IPS DF 19.7 (cell line): ENCODE measurements around the gene SLC39A7.

Experiments
- DNase-seq: peaks from one replicate; pipeline ENCODE4 v3.0.0-alpha.2; 2013; ENCODE audit warnings: low read depth, low spot score

SLC39A7 gene, protein sequence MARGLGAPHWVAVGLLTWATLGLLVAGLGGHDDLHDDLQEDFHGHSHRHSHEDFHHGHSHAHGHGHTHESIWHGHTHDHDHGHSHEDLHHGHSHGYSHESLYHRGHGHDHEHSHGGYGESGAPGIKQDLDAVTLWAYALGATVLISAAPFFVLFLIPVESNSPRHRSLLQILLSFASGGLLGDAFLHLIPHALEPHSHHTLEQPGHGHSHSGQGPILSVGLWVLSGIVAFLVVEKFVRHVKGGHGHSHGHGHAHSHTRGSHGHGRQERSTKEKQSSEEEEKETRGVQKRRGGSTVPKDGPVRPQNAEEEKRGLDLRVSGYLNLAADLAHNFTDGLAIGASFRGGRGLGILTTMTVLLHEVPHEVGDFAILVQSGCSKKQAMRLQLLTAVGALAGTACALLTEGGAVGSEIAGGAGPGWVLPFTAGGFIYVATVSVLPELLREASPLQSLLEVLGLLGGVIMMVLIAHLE

DNA sequence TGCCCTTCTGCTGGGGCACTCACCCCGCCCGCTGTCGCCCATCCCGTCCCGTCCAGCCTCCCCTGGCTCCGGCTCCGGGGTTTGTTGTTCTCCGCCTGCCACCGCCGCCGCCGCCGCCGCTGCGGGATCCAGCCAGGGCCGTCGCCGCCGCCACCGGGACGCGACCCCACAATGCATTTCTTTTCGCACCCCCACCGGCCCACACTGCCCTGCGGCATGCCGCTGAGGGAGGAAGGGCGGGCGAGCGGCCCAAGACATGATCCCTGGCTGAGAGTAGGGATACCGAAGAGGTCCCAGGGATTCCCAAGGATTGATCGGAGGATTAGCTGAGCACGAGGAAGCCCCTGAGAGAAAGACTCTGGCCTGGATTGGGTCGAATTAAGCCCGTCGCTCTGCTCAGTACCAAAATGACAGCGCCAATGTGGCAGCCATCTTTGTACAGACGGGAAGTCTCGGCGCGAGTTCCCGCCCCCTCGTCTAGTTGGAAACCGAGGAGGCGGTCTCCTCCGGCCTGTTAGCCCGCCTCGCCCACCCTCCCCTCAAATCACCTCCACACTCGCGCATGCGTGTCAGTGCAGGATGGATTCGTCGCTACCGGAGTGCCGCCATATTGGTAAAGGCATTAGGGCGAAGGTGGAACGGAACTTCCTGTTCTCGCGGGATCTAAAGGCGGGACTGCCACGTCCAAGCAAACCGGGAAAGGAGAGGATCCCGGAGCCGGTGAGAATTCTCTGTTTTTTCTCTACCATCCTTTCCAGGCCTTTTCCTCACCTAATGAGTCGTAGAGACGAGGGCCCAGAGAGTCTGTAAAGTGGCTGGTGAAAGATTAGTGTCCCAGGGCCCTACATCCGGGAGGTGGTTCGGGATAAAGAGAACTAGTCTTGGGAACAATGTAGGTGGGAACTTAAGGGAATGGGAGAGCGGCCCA is at the start of gene SLC39A7, which contains the start of gene RXRB:
Gene SLC39A7 (plus strand): TSS at position 649 of the 928 bp plus-strand sequence. CDS start 379 bp downstream, outside the sequence.
Gene RXRB (minus strand): TSS at position 447 of the 928 bp plus-strand sequence. CDS start 189 bp downstream, at position 258.
- DNase-seq, result peak; percentile 90

DNA sequence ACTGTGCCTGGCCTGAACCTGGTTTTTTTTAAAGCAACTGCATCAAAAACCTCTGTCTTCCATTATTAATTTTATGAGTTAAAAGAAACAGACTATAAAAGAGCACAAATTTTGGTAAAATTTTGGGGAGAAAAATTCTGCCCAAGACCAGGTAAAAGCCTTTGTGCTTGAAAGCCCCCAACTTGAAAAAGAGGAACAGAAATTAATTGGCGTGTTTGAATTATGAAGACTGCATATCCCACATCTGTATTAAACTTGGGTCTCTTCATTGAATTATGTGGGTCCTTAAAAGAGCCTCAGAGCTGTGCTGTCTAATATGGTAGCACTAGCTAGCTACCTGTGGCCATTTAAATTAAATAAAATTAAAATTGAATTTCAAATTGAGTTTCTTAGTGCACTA is 49.6 kb upstream of the SLC39A7 start:
- DNase-seq, result no peak

DNA sequence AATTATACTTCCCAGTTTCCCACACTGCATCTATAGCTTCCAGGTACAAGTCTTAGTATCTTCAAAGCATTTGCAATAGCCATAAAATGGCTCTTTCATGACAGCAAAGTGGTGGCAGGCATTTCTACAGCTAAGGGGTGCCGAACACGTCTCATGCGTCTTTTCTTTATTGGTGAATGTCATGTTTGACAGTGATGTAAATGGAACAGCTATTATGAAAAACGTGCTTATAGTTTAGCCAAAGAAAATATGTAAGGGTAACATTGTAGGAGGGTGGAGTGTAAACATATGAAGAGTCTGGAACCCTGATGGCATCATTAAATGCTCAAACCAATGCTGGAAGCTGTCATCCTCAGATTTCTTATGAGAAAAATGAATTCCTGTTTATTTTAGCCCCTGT is 46.3 kb upstream of the SLC39A7 start:
- no peak for DNase-seq

DNA sequence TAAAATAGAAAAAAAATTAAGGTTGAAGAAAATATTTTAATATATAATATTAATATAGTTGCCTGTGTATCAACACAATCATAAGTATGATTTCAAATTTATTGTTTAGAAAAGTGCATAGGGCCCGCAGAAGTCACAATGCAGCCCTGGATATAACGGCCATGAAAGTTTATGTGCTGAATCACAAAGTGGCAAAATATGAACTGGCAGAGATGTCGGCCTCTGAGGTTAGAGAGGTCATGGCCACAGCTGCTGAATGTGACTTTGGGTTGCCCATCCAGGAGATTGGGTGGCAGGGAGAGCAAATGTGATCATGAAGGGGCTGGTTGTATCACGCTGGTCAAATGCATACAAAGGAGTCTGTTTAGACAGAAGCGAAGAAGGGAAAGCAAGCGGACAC is 44.1 kb upstream of the SLC39A7 start:
- no peak for DNase-seq

DNA sequence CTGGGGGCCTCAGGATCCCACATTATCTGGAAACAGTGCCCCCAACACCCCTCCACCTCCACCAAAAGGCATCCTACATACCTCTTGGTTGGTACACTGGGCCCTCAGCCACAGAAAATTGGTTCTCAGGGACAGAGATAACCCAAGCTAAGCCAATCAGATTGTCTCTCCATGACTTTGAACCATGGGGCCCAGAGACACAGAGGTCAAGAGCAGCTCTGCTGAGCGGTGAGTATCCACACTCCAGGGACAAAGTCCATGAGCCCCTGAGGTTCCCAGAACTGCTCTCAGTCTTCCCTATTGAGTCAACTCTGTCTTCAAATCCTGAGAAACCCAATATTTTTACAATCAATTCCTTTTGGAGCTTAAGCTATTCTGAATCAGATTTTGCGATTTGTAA is 43.7 kb upstream of the SLC39A7 start:
- no peak for DNase-seq

DNA sequence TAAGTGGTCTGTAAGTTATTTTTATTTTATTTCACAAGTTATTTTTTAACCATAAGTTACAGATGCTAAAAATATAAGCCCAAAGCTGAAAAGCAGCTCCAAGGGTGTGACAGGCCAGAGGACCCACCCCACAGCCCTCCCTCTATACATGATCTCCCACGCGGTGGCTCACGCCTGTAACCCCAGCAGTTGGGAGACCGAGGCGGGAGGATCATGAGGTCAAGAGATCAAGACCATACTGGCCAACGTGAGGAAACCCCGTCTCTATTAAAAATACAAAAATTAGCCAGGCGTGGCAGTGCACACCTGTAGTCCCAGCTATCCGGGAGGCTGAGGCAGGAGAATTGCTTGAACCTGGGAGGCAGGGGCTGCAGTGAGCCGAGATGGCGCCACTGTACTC is 40.6 kb upstream of the SLC39A7 start:
- DNase-seq, result no peak

DNA sequence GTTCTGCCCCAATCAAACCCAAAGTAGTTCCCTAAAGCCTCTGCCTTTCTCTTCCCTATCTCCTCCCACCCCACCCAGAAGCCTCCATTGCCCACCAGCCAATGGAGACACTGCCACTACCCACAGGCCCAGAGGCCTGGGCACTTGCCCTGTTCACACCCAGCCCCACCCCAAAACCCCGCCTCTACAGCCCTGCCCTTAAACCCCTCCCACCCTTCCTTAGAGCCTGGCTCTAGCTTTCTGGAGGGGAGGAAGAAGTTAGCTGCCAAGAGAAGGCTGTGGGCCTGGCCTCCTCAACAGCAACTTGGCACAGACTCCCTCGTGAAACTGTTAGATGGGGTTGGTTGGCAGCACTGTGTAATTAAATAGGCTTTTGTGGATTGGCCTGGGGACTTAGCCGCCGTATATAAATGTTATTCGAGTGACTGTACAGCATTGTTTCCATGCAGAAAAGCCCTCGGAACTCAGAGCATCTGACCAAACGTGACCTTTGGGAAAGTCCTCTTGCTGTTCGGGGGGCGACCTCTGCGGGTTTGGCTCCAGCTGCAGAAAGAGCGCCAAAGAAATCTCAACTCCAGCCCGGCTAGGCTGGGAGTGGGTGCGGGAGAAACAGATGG is 39.8 kb upstream of the SLC39A7 start:
- DNase-seq, result no peak

DNA sequence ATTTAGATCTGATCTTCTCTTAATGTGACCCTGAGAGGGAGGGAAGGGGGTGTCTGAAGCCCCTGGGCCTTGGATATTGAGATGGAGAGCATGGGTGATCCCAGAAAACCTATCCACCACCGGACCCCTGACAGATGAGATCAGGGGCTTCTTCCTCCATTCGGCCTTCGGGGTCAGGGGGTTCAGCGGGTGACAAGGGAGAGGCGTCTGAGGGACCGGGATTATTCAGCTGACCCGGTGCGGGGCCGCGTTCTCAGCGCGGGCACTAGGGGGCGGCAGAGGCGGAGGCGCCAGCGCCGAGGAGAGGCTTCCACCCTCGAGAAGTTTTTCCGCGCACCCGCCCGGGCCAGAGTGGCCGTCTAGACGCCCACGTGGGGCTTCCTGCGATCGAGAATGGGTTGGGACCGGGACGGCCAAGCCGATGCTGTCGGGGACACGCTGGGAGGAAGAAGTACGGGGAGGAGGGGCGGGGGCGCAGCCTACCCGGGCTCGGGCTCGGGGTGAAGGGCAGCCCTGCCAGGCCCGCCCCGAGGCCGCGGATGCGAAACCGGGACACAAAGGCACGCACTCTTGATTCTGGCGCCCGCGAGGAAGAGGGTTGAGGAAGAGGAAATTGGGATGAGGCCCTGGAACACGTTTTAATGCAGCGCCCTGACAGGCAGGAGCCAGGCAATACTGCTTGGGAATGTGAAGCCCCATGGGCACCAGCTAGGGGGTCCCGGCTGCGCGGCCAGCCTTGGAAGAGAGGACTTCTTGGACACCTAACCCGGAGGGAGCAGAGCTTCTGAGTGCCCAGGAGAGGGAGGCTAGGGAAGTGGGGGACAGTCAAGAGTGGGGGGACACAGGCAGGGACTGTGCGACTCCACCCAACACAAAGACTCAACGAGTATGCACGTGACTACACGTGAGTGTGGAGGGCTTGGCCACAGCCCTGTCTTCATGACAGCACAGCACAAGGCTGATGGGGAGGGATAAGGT is 39.0 kb upstream of the SLC39A7 start:
- DNase-seq, result no peak

DNA sequence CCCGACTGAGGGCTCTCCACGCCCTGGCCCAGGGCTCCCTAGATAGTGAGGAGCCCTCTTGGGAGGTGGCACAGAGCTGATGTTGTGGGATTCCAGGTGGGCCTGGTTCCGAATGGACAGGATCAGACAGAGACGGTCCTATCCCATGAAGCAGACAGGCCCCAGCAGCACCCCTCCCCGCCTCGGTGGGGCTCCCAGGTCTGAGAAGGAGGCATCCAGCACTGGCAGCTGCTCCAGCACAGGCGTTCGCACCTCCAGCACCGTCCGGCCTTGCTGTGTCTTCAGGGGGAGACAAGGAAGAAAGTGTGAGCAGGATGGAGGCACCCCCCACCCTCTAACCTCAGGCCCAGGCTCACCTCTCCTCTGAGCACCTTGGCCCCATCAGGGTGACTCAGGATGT is 37.1 kb upstream of the SLC39A7 start:
- no peak for DNase-seq

DNA sequence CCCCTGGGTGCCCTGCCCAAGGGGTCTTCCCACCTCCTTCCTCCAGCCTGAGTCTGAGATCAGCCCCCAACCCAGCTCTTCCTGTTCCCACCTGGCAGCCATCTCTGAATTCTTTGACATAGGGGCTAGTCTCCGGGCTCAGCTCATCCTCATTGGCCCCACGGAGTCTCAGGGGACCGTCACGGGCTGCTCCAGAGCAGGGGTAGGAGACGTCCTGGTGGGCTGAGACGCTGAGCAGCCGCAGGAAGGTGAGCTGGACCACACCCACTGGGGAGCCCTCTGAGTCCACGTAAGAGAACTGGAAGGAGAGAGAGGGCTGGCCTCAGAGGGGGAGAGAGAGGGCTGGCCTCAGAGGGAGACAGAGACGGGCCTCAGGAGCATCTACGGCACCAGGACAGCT is 36.5 kb upstream of the SLC39A7 start:
- DNase-seq, result no peak

DNA sequence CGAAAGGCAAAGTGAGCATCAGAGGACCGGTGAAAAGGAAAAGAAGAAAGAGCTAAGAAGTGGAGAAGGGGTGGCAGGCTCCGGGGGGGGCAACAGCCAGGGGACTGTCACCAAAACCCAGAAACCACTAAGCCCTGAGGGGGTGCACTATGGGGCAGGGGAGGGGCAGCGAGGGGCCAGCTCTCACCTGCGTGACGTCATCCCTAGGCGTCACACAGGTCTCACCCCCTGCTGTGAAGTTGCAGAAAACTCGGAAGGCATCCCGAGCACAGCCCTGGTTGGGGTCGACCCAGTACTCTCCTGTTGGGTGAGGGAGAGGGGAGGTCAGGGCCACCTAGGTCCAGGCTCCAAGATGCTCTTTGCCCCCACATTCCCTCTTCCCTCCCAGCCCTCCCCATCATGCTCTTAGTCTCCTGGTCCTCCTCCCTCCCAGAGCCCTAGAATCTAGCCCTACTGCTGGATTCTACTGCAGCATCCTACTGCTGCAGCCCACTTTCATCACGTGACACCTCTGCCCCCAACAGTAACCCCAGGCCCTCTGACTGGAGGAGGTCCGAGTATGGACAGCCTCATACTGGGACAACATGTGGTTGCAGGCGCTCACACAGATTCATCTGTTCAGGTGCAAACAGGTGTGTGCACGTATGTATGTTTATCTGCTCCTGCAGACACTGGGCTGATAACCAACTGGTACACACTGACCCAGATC is 35.8 kb upstream of the SLC39A7 start:
- DNase-seq, result no peak

DNA sequence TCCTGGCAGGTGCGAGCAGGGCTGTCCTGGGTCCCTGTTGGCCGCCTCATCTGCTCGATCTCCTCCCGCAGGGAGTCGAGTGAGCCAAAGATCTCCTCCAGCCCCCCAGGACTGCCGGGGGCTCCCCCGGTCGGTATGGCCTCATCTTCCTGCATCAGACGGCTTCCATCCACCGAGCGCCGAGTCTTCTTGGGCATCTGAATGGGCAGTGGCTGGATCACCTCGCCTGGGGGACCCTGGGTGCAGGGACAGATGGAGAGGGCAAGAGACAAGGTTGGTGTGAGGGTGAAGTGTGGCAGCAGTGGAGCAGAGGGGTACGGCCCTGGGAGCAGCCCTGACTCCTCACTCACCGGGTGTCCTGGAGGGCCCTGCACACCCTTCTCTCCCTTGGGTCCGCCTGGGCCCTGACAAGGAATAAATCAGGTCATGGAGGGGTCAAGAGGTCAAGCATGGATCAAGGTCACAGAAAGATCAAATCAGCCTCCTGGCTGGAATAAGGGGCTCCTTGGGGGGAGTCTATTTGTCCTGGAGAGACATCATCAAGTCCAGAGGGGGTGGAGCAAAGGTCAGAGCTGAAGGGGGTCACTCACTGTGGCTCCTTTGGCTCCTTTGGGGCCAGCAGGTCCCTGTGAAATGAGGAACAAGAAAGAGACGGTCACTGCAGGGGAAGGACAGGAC is 34.9 kb upstream of the SLC39A7 start:
- DNase-seq, result no peak

DNA sequence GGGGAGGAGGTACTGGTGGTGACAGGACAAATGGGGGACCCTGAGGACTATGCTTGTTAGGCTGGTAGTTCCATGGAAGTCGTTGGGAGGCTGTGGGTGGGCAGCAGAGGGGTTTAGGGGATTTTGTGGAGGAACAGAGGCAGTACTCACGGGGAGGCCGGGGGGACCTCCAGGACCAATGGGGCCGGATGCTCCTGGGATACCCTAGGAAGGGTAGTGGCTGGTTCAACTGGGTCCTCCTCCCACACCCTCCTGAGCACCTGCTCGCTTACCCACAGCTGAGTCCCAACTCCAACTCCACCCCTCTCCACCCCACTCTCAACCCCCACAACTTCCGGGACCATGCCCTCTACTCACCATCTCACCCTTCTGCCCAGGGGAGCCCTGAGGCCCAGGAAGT is 34.3 kb upstream of the SLC39A7 start:
- DNase-seq, result no peak

DNA sequence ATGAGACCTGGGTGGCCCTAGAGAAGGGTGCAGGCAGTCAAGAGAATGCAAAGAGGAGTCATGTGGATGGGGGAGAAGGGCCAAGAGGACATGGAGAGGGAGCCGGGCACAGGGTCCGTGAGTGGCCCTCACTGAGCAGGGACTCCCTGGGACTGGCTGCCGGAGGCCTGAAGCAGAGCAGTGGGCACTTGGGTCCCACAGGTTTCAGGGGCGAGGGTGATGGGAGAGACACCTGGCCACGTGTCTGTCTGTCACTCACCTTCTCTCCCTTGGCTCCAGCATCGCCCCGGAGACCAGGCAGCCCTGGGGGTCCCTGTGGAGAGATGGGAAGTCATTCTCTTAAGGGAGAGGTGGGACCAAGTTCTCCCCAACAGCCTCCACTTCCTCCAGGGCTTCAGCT is 33.9 kb upstream of the SLC39A7 start:
- DNase-seq, result no peak

DNA sequence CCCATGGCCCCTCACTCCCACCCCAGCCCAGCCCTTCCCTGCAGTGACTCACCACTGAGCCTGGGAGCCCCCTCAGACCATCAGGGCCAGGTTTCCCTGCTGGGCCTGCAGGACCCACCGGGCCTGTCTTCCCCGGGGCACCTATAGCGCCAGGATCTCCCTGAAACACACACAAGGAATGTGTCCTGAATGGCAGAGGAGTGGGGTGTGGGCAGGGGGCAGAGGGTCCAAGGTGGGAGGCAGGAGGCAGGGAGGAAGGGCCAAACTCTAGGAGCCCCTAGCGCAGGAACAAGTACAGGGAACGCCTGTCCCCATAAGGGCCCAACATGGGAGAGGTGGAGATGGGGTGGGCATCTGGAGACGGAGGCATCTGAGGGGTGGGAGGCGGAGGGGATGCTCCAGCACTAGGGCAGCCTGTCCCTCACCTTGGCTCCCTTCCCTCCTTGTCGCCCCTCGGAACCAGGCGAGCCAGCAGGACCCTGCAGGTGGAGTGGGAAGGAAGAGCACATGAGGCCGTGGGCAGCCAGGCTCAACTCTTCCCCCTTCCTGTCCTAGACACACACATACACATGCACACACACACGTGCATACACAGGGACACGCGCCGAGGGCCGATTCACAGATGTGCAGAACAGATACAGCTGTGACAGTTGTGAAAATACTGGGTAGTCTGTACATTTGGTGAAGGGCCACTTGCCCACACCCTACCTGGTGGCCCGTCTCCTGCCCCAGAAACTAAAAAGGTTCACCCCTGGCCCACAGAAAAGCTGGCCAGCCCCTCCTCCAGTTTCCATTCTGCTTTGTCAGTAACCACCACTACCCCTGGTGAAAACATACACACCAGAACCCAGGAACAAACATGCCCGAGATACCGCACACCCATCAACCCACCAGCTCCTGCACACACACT is 33.0 kb upstream of the SLC39A7 start:
- no peak for DNase-seq

DNA sequence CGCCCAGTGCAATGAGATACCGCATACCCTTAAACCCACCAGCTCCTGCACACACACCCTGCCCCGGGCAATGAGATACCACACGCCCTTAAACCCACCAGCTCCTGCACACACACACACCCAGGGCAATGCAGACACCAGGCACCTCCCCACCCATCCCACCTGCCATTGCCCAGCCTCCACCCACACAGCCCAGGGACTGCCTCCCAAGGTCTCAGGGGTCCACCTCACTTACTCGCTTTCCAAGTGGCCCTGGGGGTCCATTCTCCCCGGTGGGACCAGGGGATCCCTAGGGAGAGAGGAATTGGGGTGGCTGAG is 32.4 kb upstream of the SLC39A7 start:
- DNase-seq, result no peak

DNA sequence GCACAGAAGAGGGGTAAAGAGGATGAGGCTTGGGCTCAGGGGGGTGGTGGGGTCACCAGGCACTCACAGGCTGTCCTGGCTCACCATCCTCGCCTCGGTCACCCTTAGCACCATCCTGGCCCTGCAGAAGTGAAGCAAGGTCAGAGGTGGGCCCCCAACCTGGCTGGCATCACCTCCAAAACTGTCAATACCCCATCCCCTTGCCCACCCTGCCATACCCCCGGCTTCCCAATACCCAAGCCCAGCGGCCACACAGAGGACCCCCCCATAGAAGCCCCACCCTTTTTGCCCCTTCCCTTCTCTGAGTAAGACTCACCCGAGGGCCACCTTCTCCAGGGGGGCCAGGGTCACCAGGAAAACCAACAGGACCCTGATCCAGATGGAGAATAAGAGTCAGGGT is 32.0 kb upstream of the SLC39A7 start:
- no peak for DNase-seq

DNA sequence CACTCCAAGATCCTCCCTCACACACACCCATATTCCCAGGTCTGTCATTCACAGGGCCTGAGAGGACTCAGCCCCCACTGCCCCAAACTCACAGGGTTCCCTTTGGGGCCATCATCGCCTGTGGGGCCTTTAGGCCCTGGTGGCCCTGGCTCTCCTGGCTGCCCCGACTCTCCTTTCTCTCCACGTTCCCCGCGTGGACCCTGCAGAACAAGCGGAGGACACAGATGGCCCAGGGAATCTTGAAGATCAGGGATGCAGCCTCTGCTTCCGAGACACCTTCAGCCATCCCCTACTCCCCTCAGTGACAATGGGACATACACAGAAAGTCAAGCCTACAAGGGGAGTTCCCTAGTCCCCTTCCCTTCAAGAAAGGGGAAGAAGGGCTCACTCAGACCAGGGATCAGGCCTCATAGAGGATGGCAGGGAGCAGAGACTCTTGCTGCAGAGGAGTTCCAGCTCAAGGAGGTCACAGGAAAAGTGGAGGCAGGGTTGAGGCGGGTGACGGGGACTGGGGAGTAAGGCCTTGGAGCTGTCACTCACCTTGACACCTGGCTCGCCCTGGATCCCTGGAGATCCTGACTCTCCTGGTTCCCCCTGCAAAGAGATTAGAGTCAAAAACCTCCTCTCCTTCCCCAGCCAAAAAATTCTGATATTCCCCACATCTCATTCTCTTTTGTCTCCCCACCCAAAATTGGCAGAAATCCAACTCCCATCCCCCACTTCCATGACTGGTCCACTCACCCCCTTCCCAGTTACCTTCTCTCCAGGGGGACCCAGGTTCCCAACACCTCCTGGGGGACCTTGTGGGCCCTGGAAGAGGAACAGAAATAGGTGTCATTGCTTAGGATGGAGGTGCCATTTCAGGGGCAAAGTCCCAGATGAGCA is 31.1 kb upstream of the SLC39A7 start:
- DNase-seq, result no peak
